Nephron progenitor cell (in vitro differentiated cells): Measurements from ENCODE around the gene CACNA1C.

Source experiments
- DNase-seq: peaks from one replicate; pipeline ENCODE4 v3.0.0; 2021
- H3K27ac Mint-ChIP-seq: 2 replicates; pipeline ENCODE4 v1.8.0; 2021; ENCODE audit warnings: mild to moderate bottlenecking, moderate library complexity, mixed read lengths
- H3K27me3 Mint-ChIP-seq: 2 replicates; pipeline ENCODE4 v1.8.0; 2021; ENCODE audit warnings: mild to moderate bottlenecking, low read depth, mixed read lengths; ENCODE audit not compliant: poor library complexity
- H3K36me3 Mint-ChIP-seq: 2 replicates; pipeline ENCODE4 v1.8.0; 2021; ENCODE audit warnings: low read depth, mixed read lengths
- H3K4me1 Mint-ChIP-seq: 2 replicates; pipeline ENCODE4 v1.8.0; 2021; ENCODE audit warnings: mixed read lengths
- H3K4me3 Mint-ChIP-seq: 2 replicates; pipeline ENCODE4 v1.8.0; 2021; ENCODE audit warnings: mild to moderate bottlenecking, moderate library complexity, mixed read lengths
- H3K9me3 Mint-ChIP-seq: 2 replicates; pipeline ENCODE4 v1.8.0; 2021; ENCODE audit warnings: mild to moderate bottlenecking, moderate library complexity, mixed read lengths
- TF ChIP-seq, protein P1 (sequence below): fragments of 200-600 bp; sonication (generic); IDR thresholded peaks from 2 replicates; pipeline ENCODE4 v1.5.0; 2021; ENCODE audit warnings: antibody characterized with exemption

The CACNA1C gene

DNA sequence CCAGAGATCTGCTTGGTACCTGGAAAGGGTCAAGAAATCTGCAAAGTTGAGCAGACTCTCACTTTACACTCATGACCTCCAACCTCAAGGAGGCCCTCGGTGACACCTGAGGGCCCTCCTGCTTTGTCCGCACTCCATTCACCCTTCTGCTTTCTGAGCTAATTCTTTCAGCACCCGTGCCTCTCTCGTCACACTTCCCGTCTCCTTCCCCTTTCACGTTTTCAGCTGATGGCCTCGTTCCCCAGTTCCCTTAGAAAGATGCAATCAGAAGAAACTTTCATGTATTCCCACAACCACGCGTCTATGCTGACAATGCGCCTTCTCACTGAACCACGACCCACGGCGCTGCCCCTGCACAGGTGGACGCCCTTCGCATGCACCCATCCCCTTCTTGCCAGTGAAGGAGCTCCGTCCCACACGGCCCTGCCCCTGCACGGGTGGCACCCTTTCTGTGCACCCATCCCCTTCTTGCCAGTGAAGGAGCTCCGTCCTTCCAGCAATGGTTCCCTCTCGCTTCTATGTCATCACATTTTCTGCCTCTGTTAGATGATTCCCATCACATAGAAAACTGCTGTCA, 401.9 kb downstream of the CACNA1C start:
- H3K9me3 Mint-ChIP-seq: no peaks in the 10 kb centered on the region
- H3K4me1 Mint-ChIP-seq: peaks cover 7% of the 10 kb centered on the region
- no peaks in the 10 kb centered on the region for H3K36me3 Mint-ChIP-seq
- no peak overlapping the region for H3K4me3 Mint-ChIP-seq
- H3K27ac Mint-ChIP-seq: no peak overlapping the region
- H3K27me3 Mint-ChIP-seq: peaks cover 15% of the 10 kb centered on the region
- TF ChIP-seq, protein P1, sequence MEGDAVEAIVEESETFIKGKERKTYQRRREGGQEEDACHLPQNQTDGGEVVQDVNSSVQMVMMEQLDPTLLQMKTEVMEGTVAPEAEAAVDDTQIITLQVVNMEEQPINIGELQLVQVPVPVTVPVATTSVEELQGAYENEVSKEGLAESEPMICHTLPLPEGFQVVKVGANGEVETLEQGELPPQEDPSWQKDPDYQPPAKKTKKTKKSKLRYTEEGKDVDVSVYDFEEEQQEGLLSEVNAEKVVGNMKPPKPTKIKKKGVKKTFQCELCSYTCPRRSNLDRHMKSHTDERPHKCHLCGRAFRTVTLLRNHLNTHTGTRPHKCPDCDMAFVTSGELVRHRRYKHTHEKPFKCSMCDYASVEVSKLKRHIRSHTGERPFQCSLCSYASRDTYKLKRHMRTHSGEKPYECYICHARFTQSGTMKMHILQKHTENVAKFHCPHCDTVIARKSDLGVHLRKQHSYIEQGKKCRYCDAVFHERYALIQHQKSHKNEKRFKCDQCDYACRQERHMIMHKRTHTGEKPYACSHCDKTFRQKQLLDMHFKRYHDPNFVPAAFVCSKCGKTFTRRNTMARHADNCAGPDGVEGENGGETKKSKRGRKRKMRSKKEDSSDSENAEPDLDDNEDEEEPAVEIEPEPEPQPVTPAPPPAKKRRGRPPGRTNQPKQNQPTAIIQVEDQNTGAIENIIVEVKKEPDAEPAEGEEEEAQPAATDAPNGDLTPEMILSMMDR: no peak
- DNase-seq: no peak

DNA sequence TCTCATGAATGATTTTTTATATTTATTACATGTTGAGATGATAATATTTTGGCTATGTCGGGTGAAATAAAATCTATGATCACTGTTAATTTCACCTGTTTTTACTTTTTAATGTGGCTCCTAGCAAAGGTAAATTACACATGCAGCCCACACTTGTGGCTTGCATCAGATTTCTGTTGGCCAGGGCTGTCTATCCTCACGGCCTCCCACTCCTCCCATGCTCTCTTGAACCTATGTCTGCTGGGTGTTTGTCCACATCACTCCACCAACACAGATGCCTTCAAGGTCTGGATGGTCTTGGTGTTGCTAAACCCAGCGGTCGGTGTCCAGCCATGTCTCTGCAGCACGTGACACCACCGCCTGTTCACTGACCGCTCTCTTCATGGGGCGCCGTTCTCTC, 402.6 kb downstream of the CACNA1C start:
- Mint-ChIP-seq H3K4me1 (peaks cover 5% of the 10 kb centered on the region), H3K27ac (no peak overlapping the region), H3K27me3 (peaks cover 13% of the 10 kb centered on the region), H3K4me3 (no peak overlapping the region), H3K9me3 (no peaks in the 10 kb centered on the region), H3K36me3 (no peaks in the 10 kb centered on the region)
- DNase-seq: no peak
- TF ChIP-seq, protein P1: no peak

GRCh38 chr12:2456122-2456812, 403.5 kb downstream of the CACNA1C start:
- Mint-ChIP-seq H3K9me3 (no peaks in the 10 kb centered on the region), H3K4me3 (no peak overlapping the region), H3K4me1 (peaks cover 5% of the 10 kb centered on the region), H3K27me3 (peaks cover 13% of the 10 kb centered on the region), H3K36me3 (no peaks in the 10 kb centered on the region), H3K27ac (no peak overlapping the region)
- TF ChIP-seq, protein P1: no peak
- no peak for DNase-seq

- H3K27me3 Mint-ChIP-seq: peaks cover 13% of the 10 kb centered on the region
- no peak overlapping the region for H3K27ac Mint-ChIP-seq
- no peak for DNase-seq
- no peaks in the 10 kb centered on the region for H3K36me3 Mint-ChIP-seq
- no peak overlapping the region for H3K4me3 Mint-ChIP-seq
- peaks cover 5% of the 10 kb centered on the region for H3K4me1 Mint-ChIP-seq
- H3K9me3 Mint-ChIP-seq: no peaks in the 10 kb centered on the region
- TF ChIP-seq, protein P1: no peak
These were observed 404.0 kb downstream of the CACNA1C start for GRCh38 chr12:2456813-2457186.

DNA sequence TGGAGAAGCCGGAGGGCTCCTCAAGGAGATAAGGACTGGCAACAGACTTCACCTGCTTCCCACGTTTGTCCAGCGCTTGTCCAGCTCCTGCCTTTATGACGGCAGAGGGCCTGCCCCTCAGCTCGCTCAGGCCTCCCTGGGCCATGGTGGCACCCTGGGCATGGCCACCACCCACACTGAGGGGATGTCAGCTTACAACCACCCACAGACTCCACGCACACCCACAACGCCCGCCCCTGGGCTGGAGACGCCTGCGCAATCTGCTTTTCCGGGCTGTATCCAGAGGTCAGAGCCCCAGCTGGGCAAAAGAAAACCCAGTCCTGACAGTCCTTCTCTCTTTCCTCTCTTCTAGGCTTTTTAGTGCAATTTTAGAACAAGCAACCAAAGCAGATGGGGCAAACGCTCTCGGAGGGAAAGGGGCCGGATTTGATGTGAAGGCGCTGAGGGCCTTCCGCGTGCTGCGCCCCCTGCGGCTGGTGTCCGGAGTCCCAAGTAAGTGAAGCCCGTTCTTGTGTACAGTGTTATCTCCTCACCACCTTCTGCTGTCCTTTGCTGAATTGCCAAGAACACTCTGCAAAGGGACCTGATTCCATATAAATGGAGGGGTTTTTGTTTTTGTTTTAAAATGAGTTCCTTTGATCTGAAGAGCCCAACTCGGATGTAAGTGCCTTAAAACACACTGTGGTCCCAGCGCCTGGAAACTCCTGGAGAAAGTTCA, 404.6 kb downstream of the CACNA1C start:
- DNase-seq: no peak
- Mint-ChIP-seq H3K4me1 (peaks cover 5% of the 10 kb centered on the region), H3K4me3 (no peak overlapping the region), H3K27me3 (peaks cover 10% of the 10 kb centered on the region), H3K9me3 (no peaks in the 10 kb centered on the region), H3K36me3 (no peaks in the 10 kb centered on the region), H3K27ac (peak overlapping the region; percentile 48)
- TF ChIP-seq, protein P1: no peak
